H9 (cell line): ENCODE results near the gene RERE. TPM values are rescaled to one million over a fixed set of nuclear protein-coding genes. Genes with fewer than 3 reads are reported as not detected.

ENCODE experiments used
- DNase-seq: peaks from one replicate; pipeline ENCODE4 v3.0.0-alpha.2; 2017
- H2AFZ ChIP-seq: one replicate; pipeline ENCODE4 v1.6.1; 2013; ENCODE audit warnings: mild to moderate bottlenecking, low read length, control low read depth, moderate library complexity
- H2AK5ac ChIP-seq: 2 replicates; pipeline ENCODE4 v1.6.1; 2013; ENCODE audit warnings: low read length, control low read depth, mixed read lengths; ENCODE audit not compliant: insufficient read length
- H2BK120ac ChIP-seq: one replicate; pipeline ENCODE4 v1.6.1; 2013; ENCODE audit warnings: low read depth, mild to moderate bottlenecking, low read length, control low read depth, inconsistent platforms; ENCODE audit not compliant: poor library complexity, severe bottlenecking
- H2BK12ac ChIP-seq: 2 replicates; pipeline ENCODE4 v1.6.1; 2013; ENCODE audit warnings: low read length, control low read depth, mixed read lengths, low read depth; ENCODE audit not compliant: insufficient read length
- H2BK15ac ChIP-seq: 2 replicates; pipeline ENCODE4 v1.6.1; 2013; ENCODE audit warnings: low read depth, low read length, control low read depth
- H2BK20ac ChIP-seq: one replicate; pipeline ENCODE4 v1.6.1; 2013; ENCODE audit warnings: low read depth, mild to moderate bottlenecking, low read length, control low read depth, inconsistent platforms; ENCODE audit not compliant: poor library complexity, severe bottlenecking
- H2BK5ac ChIP-seq: 2 replicates; pipeline ENCODE4 v1.6.1; 2013; ENCODE audit warnings: low read length, control low read depth, mixed read lengths; ENCODE audit not compliant: insufficient read length
- H3K14ac ChIP-seq: 2 replicates; pipeline ENCODE4 v1.6.1; 2013; ENCODE audit warnings: low read length, control low read depth; ENCODE audit not compliant: insufficient read depth
- H3K18ac ChIP-seq: 2 replicates; pipeline ENCODE4 v1.6.1; 2013; ENCODE audit warnings: low read depth, mild to moderate bottlenecking, mixed read lengths, low read length, control low read depth; ENCODE audit not compliant: insufficient read length
- H3K23ac ChIP-seq: 2 replicates; pipeline ENCODE4 v1.6.1; 2013; ENCODE audit warnings: low read length, control low read depth, mixed read lengths, low read depth; ENCODE audit not compliant: insufficient read length
- H3K23me2 ChIP-seq: 2 replicates; pipeline ENCODE4 v1.6.1; 2013; ENCODE audit warnings: low read depth, mild to moderate bottlenecking, mixed read lengths, low read length, control low read depth; ENCODE audit not compliant: insufficient read length, poor library complexity, severe bottlenecking
- H3K27ac ChIP-seq: 2 replicates; pipeline ENCODE4 v1.5.1; 2013; ENCODE audit warnings: low read length, control low read depth, mixed read lengths, low read depth; ENCODE audit not compliant: insufficient read length
- H3K27me3 ChIP-seq: 2 replicates; pipeline ENCODE4 v1.6.1; 2013; ENCODE audit warnings: low read length, control low read depth, inconsistent platforms; ENCODE audit not compliant: insufficient read depth
- H3K4ac ChIP-seq: 2 replicates; pipeline ENCODE4 v1.6.1; 2013; ENCODE audit warnings: low read depth, mild to moderate bottlenecking, control low read depth, inconsistent platforms, low read length, moderate library complexity
- H3K4me1 ChIP-seq: 2 replicates; pipeline ENCODE4 v1.6.1; 2013; ENCODE audit warnings: low read length, control low read depth, inconsistent platforms; ENCODE audit not compliant: insufficient read depth
- H3K4me2 ChIP-seq: 2 replicates; pipeline ENCODE4 v1.6.1; 2013; ENCODE audit warnings: low read length, control low read depth, mixed read lengths; ENCODE audit not compliant: insufficient read length, insufficient read depth
- H3K56ac ChIP-seq: 2 replicates; pipeline ENCODE4 v1.6.1; 2013; ENCODE audit warnings: low read depth, mild to moderate bottlenecking, mixed read lengths, low read length, control low read depth; ENCODE audit not compliant: insufficient read length
- H3K79me1 ChIP-seq: 2 replicates; pipeline ENCODE4 v1.6.1; 2013; ENCODE audit warnings: low read depth, mild to moderate bottlenecking, moderate library complexity, low read length, control low read depth, inconsistent platforms; ENCODE audit not compliant: insufficient read depth, poor library complexity, severe bottlenecking
- H3K79me2 ChIP-seq: 2 replicates; pipeline ENCODE4 v1.6.1; 2013; ENCODE audit warnings: low read length, control low read depth, inconsistent platforms; ENCODE audit not compliant: insufficient read depth
- H3K9ac ChIP-seq: 2 replicates; pipeline ENCODE4 v1.6.1; 2013; ENCODE audit warnings: low read length, control low read depth, mixed read lengths; ENCODE audit not compliant: insufficient read length; ENCODE audit errors: extremely low read depth
- H3K9me3 ChIP-seq: one replicate; pipeline ENCODE4 v1.6.1; 2013; ENCODE audit warnings: low read depth, low read length, inconsistent platforms; ENCODE audit not compliant: control insufficient read depth
- H3T11ph ChIP-seq: one replicate; pipeline ENCODE4 v1.6.1; 2013; ENCODE audit warnings: mild to moderate bottlenecking, low read length, control low read depth, inconsistent platforms
- H4K20me1 ChIP-seq: one replicate; pipeline ENCODE4 v1.6.1; 2013; ENCODE audit not compliant: control insufficient read depth, insufficient read length, insufficient read depth
- H4K5ac ChIP-seq: 2 replicates; pipeline ENCODE4 v1.6.1; 2013; ENCODE audit warnings: low read depth, mild to moderate bottlenecking, mixed read lengths, low read length, control low read depth; ENCODE audit not compliant: insufficient read length
- H4K8ac ChIP-seq: replicated peaks from 2 replicates; pipeline ENCODE4 v1.6.1; 2013; ENCODE audit warnings: low read length, control low read depth, mixed read lengths, low read depth; ENCODE audit not compliant: insufficient read length
- H4K91ac ChIP-seq: 2 replicates; pipeline ENCODE4 v1.6.1; 2013; ENCODE audit warnings: low read depth, mild to moderate bottlenecking, moderate library complexity, mixed read lengths, low read length, control low read depth; ENCODE audit not compliant: insufficient read length
- H3K27ac Mint-ChIP-seq, 3 experiments: 2 replicates in 2 of 3; 3 replicates in 1 of 3; pipeline ENCODE4 v1.8.0; 2020 to 2021; ENCODE audit warnings: mixed read lengths in 3 of 3, mild to moderate bottlenecking in 1 of 3, moderate library complexity in 1 of 3
- H3K27me3 Mint-ChIP-seq: 2 replicates; pipeline ENCODE4 v1.8.0; 2021; ENCODE audit warnings: low read depth, mild to moderate bottlenecking, moderate library complexity, mixed read lengths
- H3K36me3 Mint-ChIP-seq, 3 experiments: 2 replicates in 2 of 3; 3 replicates in 1 of 3; pipeline ENCODE4 v1.8.0; 2020 to 2021; ENCODE audit warnings: low read depth in 3 of 3, mixed read lengths in 3 of 3; ENCODE audit not compliant: insufficient read depth in 1 of 3
- H3K4me1 Mint-ChIP-seq, 2 experiments: 2 replicates each; pipeline ENCODE4 v1.8.0; 2020; ENCODE audit warnings: mixed read lengths in 2 of 2
- H3K4me3 Mint-ChIP-seq, 2 experiments: 2 replicates in 1 of 2; 3 replicates in 1 of 2; pipeline ENCODE4 v1.8.0; 2020 to 2021; ENCODE audit warnings: mild to moderate bottlenecking in 2 of 2, mixed read lengths in 2 of 2, moderate library complexity in 1 of 2
- H3K9me3 Mint-ChIP-seq, 2 experiments: 2 replicates in 1 of 2; 3 replicates in 1 of 2; pipeline ENCODE4 v1.8.0; 2020; ENCODE audit warnings: mild to moderate bottlenecking in 2 of 2, mixed read lengths in 2 of 2, moderate library complexity in 1 of 2
- CTCF ChIP-seq: fragments of 200-600 bp; sonication (generic); conservative IDR thresholded peaks from 3 replicates; pipeline ENCODE4 v1.8.0; 2021; ENCODE audit warnings: antibody characterized with exemption, mild to moderate bottlenecking
- WGBS: extraction: QIAGEN DNeasy Blood & Tissue Kit; methylation state at CpG from one replicate; pipeline ENCODE4 v1.1.7; 2013; ENCODE audit warnings: missing lambda C conversion rate, low lambda C conversion rate, mixed read lengths; ENCODE audit not compliant: insufficient read length; ENCODE audit errors: extremely low coverage; 5-methylcytosine and 5-hydroxymethylcytosine counted together
- total RNA-seq: library from RNA; stranded (reverse); gene quantifications from 2 replicates; pipeline ENCODE4 v1.2.1, GENCODE V29; 2021

Gene RERE
- total RNA-seq, 1 experiment from 2014 or later = 103 TPM

GRCh38 chr1:8430476-8430875, 387.0 kb downstream of the RERE start:
- no peak for DNase-seq
- Histone ChIP-seq H3K18ac (no peak overlapping the region), H2BK120ac (no peak overlapping the region), H3K79me2 (no peaks in the 10 kb centered on the region; the same call in 1 of the 2 replicates), H3K9me3 (no peaks in the 10 kb centered on the region), H3K27ac (no peak overlapping the region), H2AK5ac (no peak overlapping the region), H2AFZ (no peak overlapping the region), H3T11ph (no peak overlapping the region), H2BK12ac (no peak overlapping the region), H2BK5ac (no peak overlapping the region), H3K79me1 (peaks cover 3% of the 10 kb centered on the region), H3K56ac (no peak overlapping the region), H3K9ac (no peak overlapping the region), H3K4ac (no peak overlapping the region), H3K23me2 (no peaks in the 10 kb centered on the region), H3K4me2 (no peak overlapping the region), H4K91ac (no peak overlapping the region), H3K27me3 (no peaks in the 10 kb centered on the region), H2BK15ac (no peak overlapping the region), H4K5ac (no peak overlapping the region), H3K14ac (no peak overlapping the region), H3K23ac (no peak overlapping the region), H4K8ac (no peak overlapping the region), H3K4me1 (no peaks in the 10 kb centered on the region; the same call in 1 of the 2 replicates), H2BK20ac (no peak overlapping the region), H4K20me1 (no peaks in the 10 kb centered on the region)
- Mint-ChIP-seq H3K4me3 (no peak overlapping the region), H3K4me1 (peaks cover 30 to 43% of the 10 kb centered on the region in 2 experiments), H3K9me3 (no peaks in the 10 kb centered on the region), H3K36me3 (peaks cover 0 to 3% (median 0%) of the 10 kb centered on the region in 3 experiments; a peak in 3 of 7 replicates), H3K27ac (no peak overlapping the region; a peak in 1 of 7 replicates), H3K27me3 (no peaks in the 10 kb centered on the region)
- WGBS = no CpG with 5 or more reads among the region's 2 CpGs
- TF ChIP-seq CTCF = no peak
